ENCODE measurements around the gene LRP3. TPM values are rescaled to one million over a fixed set of nuclear protein-coding genes. Genes with fewer than 3 reads are reported as not detected.
"Not testable (repeated sequence)": the region's sequence is repeated elsewhere in the genome, so short reads cannot be mapped to it uniquely, and the experiment has no call there.

The LRP3 gene
- total and polyA plus RNA-seq, 2 donors (not counting 1 experiment from before 2014, with no cell fraction given): 4.0 to 24.4 TPM

DNA sequence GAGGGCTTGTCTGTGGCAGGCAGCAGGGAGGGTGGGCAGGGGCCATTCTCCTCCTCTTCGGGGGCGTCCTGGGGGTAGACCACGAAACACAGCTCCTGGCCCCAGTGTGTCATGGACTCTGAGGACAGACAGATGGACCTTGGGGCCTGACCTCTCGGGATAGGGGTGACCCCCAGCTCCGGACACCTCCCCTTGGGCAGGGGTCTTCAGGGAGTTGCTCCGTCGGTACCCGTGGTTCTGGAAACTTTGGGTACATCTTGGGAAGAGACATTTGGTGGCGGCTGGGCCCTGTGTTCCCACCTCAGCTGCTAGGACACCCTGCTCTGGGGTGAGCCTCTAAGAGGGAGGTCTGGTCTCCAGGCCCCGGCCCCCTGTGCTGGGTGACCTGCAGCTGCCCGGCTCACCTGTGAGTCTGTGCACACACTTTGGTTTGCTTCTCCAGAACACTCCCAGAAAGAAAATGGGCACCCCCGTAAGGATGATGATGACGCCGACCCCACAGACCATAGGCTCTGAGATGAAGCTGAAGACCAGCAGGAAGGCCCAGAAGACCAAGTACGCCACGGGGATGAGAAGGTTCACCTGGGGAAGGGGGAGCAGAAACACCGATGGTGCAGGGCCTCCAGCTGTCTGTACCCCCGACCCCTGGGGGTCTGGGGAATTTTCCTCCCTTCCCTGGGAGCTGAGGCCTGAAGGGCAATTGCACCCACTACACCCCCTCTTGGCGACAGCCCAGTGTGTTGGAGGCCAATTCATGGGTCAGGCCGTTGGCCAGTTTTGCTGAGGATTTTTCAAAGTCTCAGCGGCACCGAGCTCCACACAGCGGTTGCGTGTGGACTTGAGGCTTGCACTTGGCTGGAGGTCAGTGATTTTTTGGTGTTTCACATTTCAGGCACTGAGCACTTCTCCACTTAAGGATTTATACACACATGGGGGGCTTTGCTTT lies 15.0 kb downstream of the LRP3 start:
- TF ChIP-seq EZH2 (IDR thresholded peaks at IDR 0.05; ENCODE audit: low read length, missing control alignments): no peak
- TF ChIP-seq, protein P1, sequence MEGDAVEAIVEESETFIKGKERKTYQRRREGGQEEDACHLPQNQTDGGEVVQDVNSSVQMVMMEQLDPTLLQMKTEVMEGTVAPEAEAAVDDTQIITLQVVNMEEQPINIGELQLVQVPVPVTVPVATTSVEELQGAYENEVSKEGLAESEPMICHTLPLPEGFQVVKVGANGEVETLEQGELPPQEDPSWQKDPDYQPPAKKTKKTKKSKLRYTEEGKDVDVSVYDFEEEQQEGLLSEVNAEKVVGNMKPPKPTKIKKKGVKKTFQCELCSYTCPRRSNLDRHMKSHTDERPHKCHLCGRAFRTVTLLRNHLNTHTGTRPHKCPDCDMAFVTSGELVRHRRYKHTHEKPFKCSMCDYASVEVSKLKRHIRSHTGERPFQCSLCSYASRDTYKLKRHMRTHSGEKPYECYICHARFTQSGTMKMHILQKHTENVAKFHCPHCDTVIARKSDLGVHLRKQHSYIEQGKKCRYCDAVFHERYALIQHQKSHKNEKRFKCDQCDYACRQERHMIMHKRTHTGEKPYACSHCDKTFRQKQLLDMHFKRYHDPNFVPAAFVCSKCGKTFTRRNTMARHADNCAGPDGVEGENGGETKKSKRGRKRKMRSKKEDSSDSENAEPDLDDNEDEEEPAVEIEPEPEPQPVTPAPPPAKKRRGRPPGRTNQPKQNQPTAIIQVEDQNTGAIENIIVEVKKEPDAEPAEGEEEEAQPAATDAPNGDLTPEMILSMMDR (conservative IDR thresholded peaks at IDR 0.05 in 1 of 2, IDR thresholded peaks at IDR 0.05 in 1 of 2; ENCODE audit: low read depth in 1 of 2, low read length in 2 of 2): peak in 1 of 2 donors; percentile 27
- no peak for DNase-seq (ENCODE audit: low read depth in 2 of 2)
- H4K20me1 ChIP-seq (ENCODE audit: control insufficient read depth, extremely low read depth, insufficient read depth, low read length): no peaks in the 10 kb centered on the region
- H3K9ac ChIP-seq (ENCODE audit: insufficient read depth, low read length): no peak overlapping the region
- H3K4me3 ChIP-seq (replicated peaks in 1 of 4; ENCODE audit: control extremely low read depth in 1 of 4, insufficient read depth in 1 of 4, low read depth in 3 of 4, low read length in 4 of 4): no peak overlapping the region
- no peak overlapping the region for H3K27ac ChIP-seq (ENCODE audit: insufficient read depth, low read length)
- H3K4me1 ChIP-seq (ENCODE audit: control insufficient read depth, extremely low read depth, insufficient read depth, low read length): no peaks in the 10 kb centered on the region
- no peaks in the 10 kb centered on the region for H3K9me3 ChIP-seq (ENCODE audit: control insufficient read depth, insufficient read depth, low read depth, low read length)
- no peak overlapping the region for H3K4me2 ChIP-seq (ENCODE audit: extremely low read depth, insufficient read depth, low read length)
- H3K79me2 ChIP-seq (ENCODE audit: control insufficient read depth, insufficient read depth, low read length): no peaks in the 10 kb centered on the region
- H3K36me3 ChIP-seq (ENCODE audit: control insufficient read depth, insufficient read depth, low read length): peaks cover 4% of the 10 kb centered on the region
- H3K27me3 ChIP-seq (ENCODE audit: control insufficient read depth, insufficient read depth, low read length): no peaks in the 10 kb centered on the region
- H2AFZ ChIP-seq (ENCODE audit: low read length): no peak overlapping the region

DNA sequence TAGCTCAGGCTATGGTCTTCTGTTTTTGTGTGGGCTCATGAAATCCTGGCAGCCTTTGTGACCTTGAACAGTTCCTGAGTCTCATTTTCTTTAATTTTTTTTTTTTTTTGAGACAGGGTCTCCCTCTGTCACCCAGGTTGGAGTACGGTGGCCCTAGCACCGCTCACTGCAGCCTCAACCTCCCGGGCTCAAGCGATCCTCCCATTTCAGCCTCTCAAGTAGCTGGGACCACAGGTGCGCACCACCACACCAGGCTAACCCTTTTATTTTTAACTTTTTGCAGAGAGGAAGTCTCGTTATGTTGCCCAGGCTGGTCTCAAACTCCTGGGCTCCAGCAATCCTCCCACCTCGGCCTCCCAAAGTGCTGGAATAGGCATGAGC lies 15.7 kb downstream of the LRP3 start:
- H3K36me3 ChIP-seq (ENCODE audit: control insufficient read depth, insufficient read depth, low read length); H3K27ac ChIP-seq (ENCODE audit: insufficient read depth, low read length); H3K9ac ChIP-seq (ENCODE audit: insufficient read depth, low read length); H2AFZ ChIP-seq (ENCODE audit: low read length); H4K20me1 ChIP-seq (ENCODE audit: control insufficient read depth, extremely low read depth, insufficient read depth, low read length); H3K79me2 ChIP-seq (ENCODE audit: control insufficient read depth, insufficient read depth, low read length); H3K9me3 ChIP-seq (ENCODE audit: control insufficient read depth, insufficient read depth, low read depth, low read length); H3K4me2 ChIP-seq (ENCODE audit: extremely low read depth, insufficient read depth, low read length); DNase-seq (ENCODE audit: low read depth in 2 of 2); H3K4me3 ChIP-seq (replicated peaks in 1 of 4; ENCODE audit: control extremely low read depth in 1 of 4, insufficient read depth in 1 of 4, low read depth in 3 of 4, low read length in 4 of 4); H3K27me3 ChIP-seq (ENCODE audit: control insufficient read depth, insufficient read depth, low read length); H3K4me1 ChIP-seq (ENCODE audit: control insufficient read depth, extremely low read depth, insufficient read depth, low read length): not testable (repeated sequence)

DNA sequence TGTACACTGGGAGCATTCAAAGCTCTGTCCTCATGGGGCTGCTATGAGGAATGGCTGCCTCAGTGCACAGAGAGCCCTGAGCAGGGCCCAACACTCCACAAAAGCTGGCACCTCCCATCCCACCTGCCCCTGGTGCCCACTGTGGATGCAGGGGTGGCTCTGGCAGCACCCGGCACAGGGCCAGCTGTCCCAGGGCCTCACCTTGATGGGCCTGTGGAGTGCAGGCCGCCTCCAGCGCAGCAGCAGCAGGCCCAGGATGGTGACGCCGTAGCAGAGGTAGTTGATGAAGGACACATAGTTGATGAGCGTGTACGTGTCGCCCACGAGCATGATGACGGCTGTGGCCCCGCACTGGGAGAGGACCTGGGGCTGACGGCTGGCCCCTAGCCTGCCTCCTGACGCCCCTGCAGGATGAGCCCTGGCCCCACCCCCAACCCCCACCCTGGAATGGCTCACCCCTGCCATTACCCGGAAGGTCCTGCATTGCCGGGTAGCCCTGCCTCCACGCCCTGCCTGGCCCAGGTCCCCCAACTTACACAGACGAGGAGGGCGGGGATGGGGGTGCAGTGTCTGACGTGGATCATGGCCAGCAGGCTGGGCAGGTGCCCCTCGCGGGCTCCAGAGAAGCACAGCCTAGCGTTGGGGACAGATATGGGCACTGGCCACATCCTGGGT lies 16.3 kb downstream of the LRP3 start:
- DNase-seq (ENCODE audit: low read depth in 2 of 2): no peak
- no peak overlapping the region for H3K4me2 ChIP-seq (ENCODE audit: extremely low read depth, insufficient read depth, low read length)
- no peaks in the 10 kb centered on the region for H3K79me2 ChIP-seq (ENCODE audit: control insufficient read depth, insufficient read depth, low read length)
- H3K9me3 ChIP-seq (ENCODE audit: control insufficient read depth, insufficient read depth, low read depth, low read length): no peaks in the 10 kb centered on the region
- no peak overlapping the region for H3K4me3 ChIP-seq (replicated peaks in 1 of 4; ENCODE audit: control extremely low read depth in 1 of 4, insufficient read depth in 1 of 4, low read depth in 3 of 4, low read length in 4 of 4)
- no peak for TF ChIP-seq EZH2 (IDR thresholded peaks at IDR 0.05; ENCODE audit: low read length, missing control alignments)
- TF ChIP-seq, protein P1 (conservative IDR thresholded peaks at IDR 0.05 in 1 of 2, IDR thresholded peaks at IDR 0.05 in 1 of 2; ENCODE audit: low read depth in 1 of 2, low read length in 2 of 2): no peak
- H3K4me1 ChIP-seq (ENCODE audit: control insufficient read depth, extremely low read depth, insufficient read depth, low read length): no peaks in the 10 kb centered on the region
- no peak overlapping the region for H3K27ac ChIP-seq (ENCODE audit: insufficient read depth, low read length)
- H3K27me3 ChIP-seq (ENCODE audit: control insufficient read depth, insufficient read depth, low read length): no peaks in the 10 kb centered on the region
- no peaks in the 10 kb centered on the region for H4K20me1 ChIP-seq (ENCODE audit: control insufficient read depth, extremely low read depth, insufficient read depth, low read length)
- peaks cover 4% of the 10 kb centered on the region for H3K36me3 ChIP-seq (ENCODE audit: control insufficient read depth, insufficient read depth, low read length)
- no peak overlapping the region for H3K9ac ChIP-seq (ENCODE audit: insufficient read depth, low read length)
- H2AFZ ChIP-seq (ENCODE audit: low read length): no peak overlapping the region

Data from fibroblast of lung (primary cell).